Sigmoid colon (tissue), 4 donors: ENCODE results near the gene FGFR2.

Source experiments
- CTCF ChIP-seq, 4 experiments: fragments of 450-650 bp in 3 of 4; fragments of 200-600 bp in 1 of 4; IDR thresholded peaks; one replicate each; pipeline ENCODE4 v1.5.1; 2016 to 2019; ENCODE audit warnings: antibody characterized with exemption in 4 of 4, mild to moderate bottlenecking in 3 of 4, moderate library complexity in 2 of 4
- EP300 ChIP-seq, 4 donors: sonication (generic); formaldehyde crosslinking; IDR thresholded peaks; one replicate each; pipeline ENCODE4 v1.6.1; 2017; ENCODE audit warnings: antibody characterized with exemption in 4 of 4
- POLR2A ChIP-seq, 2 donors: fragments of 450-650 bp; IDR thresholded peaks; one replicate each; pipeline ENCODE4 v1.6.1; 2016; ENCODE audit warnings: antibody characterized with exemption in 2 of 2, mild to moderate bottlenecking in 2 of 2, moderate library complexity in 2 of 2
- POLR2AphosphoS5 ChIP-seq, 4 donors: sonication (generic); formaldehyde crosslinking; IDR thresholded peaks; one replicate each; pipeline ENCODE4 v1.6.1; 2017; ENCODE audit warnings: antibody characterized with exemption in 4 of 4

- no peak for TF ChIP-seq CTCF (IDR thresholded peaks at IDR 0.05)
- TF ChIP-seq POLR2AphosphoS5 (IDR thresholded peaks at IDR 0.05): no peak
- no peak for TF ChIP-seq EP300 (IDR thresholded peaks at IDR 0.05)
- no peak for TF ChIP-seq POLR2A (IDR thresholded peaks at IDR 0.05)
Observed at GRCh38 chr10:121440461-121440860, 157.8 kb downstream of the FGFR2 start.
